HepG2 (cell line): ENCODE measurements around the gene CPXM1. TPM values are rescaled to one million over a fixed set of nuclear protein-coding genes. Genes with fewer than 3 reads are reported as not detected.

Source experiments
- AFF4 ChIP-seq: sonication (generic); formaldehyde crosslinking; IDR thresholded peaks from 2 replicates; pipeline ENCODE4 v1.4.0; 2020; ENCODE audit warnings: missing genetic modification reagents
- BATF2 ChIP-seq: sonication (generic); formaldehyde crosslinking; IDR thresholded peaks from 2 replicates; pipeline ENCODE4 v1.8.0; 2022; ENCODE audit warnings: mild to moderate bottlenecking, missing genetic modification reagents, moderate library complexity
- FOXA1 ChIP-seq, 2 experiments: fragments of 450-650 bp in 1 of 2; sonication (generic) in 1 of 2; formaldehyde crosslinking in 1 of 2; IDR thresholded peaks; 2 replicates each; pipeline versions ENCODE4 v1.4.0 to v1.6.1; 2016 to 2020; ENCODE audit warnings: missing genetic modification reagents in 1 of 2
- GABPA ChIP-seq, 2 experiments: IDR thresholded peaks; 2 replicates each; pipeline ENCODE4 v1.6.1; 2011 to 2016; ENCODE audit warnings: low read depth in 2 of 2, low read length in 1 of 2, missing biosample characterization in 1 of 2, missing genetic modification characterization in 1 of 2
- GATA4 ChIP-seq: sonication (generic); IDR thresholded peaks from 2 replicates; pipeline ENCODE4 v1.6.1; 2016; ENCODE audit warnings: antibody characterized with exemption, low read depth, borderline replicate concordance
- KDM5A ChIP-seq: fragments of 200-600 bp; sonication (generic); IDR thresholded peaks from 2 replicates; pipeline ENCODE4 v1.7.0; 2018; ENCODE audit warnings: antibody characterized with exemption, mild to moderate bottlenecking, low read length, borderline replicate concordance
- PHF8 ChIP-seq: sonication (generic); formaldehyde crosslinking; IDR thresholded peaks from 2 replicates; pipeline ENCODE4 v1.5.0; 2020; ENCODE audit warnings: missing genetic modification reagents
- RNF219 ChIP-seq: sonication (generic); formaldehyde crosslinking; IDR thresholded peaks from 2 replicates; pipeline ENCODE4 v1.5.0; 2020; ENCODE audit warnings: mild to moderate bottlenecking, missing genetic modification reagents
- SALL2 ChIP-seq: sonication (generic); formaldehyde crosslinking; IDR thresholded peaks from 2 replicates; pipeline ENCODE4 v1.8.1; 2023; ENCODE audit warnings: mild to moderate bottlenecking, missing genetic modification reagents, inconsistent platforms
- TFE3 ChIP-seq: IDR thresholded peaks from 2 replicates; pipeline ENCODE4 v1.6.1; 2016
- ZBTB3 ChIP-seq: sonication (generic); formaldehyde crosslinking; IDR thresholded peaks from 2 replicates; pipeline ENCODE4 v1.4.0; 2020; ENCODE audit warnings: low read depth, mild to moderate bottlenecking, moderate library complexity, missing genetic modification reagents, borderline replicate concordance
- ZFP62 ChIP-seq: sonication (generic); formaldehyde crosslinking; IDR thresholded peaks from 2 replicates; pipeline ENCODE4 v1.4.0; 2020; ENCODE audit warnings: missing genetic modification reagents
- ZMYM3 ChIP-seq: sonication (generic); formaldehyde crosslinking; IDR thresholded peaks from 2 replicates; pipeline ENCODE4 v1.5.1; 2020; ENCODE audit warnings: mild to moderate bottlenecking, missing genetic modification reagents
- ZNF17 ChIP-seq: sonication (generic); formaldehyde crosslinking; IDR thresholded peaks from 2 replicates; pipeline ENCODE4 v1.5.0; 2020; ENCODE audit warnings: mild to moderate bottlenecking, missing genetic modification reagents
- ZNF232 ChIP-seq: sonication (generic); formaldehyde crosslinking; IDR thresholded peaks from 2 replicates; pipeline ENCODE4 v1.4.0; 2020; ENCODE audit warnings: missing genetic modification reagents, borderline replicate concordance
- ZNF260 ChIP-seq: sonication (generic); formaldehyde crosslinking; IDR thresholded peaks from 2 replicates; pipeline ENCODE4 v1.4.0; 2020; ENCODE audit warnings: missing genetic modification reagents, low read depth, mild to moderate bottlenecking, borderline replicate concordance
- ZNF263 ChIP-seq: sonication (generic); formaldehyde crosslinking; IDR thresholded peaks from 2 replicates; pipeline ENCODE4 v1.4.0; 2020; ENCODE audit warnings: missing genetic modification reagents
- ZNF513 ChIP-seq: sonication (generic); formaldehyde crosslinking; conservative IDR thresholded peaks from 2 replicates; pipeline ENCODE4 v1.5.0; 2020; ENCODE audit warnings: missing genetic modification reagents
- ZNF556 ChIP-seq: sonication (generic); formaldehyde crosslinking; IDR thresholded peaks from 2 replicates; pipeline ENCODE4 v1.4.0; 2020; ENCODE audit warnings: mild to moderate bottlenecking, missing genetic modification reagents, borderline replicate concordance
- ZNF644 ChIP-seq: IDR thresholded peaks from 2 replicates; pipeline ENCODE4 v1.6.1; 2016; ENCODE audit warnings: low read depth
- polyA plus RNA-seq, 8 experiments: library from polyadenylated mRNA; depleted of rRNA in 3 of 8; stranded (reverse) in 7 of 8; unstranded in 1 of 8; fragments of >200 nt; fragmentation: Illumina TruSeq in 4 of 8; extraction: Trizol in 4 of 8; gene quantifications; 2 replicates each; pipeline versions ENCODE4 v1.2.1 to v1.2.3, GENCODE V29; 2011 to 2016; ENCODE audit warnings: low read depth in 4 of 8, missing spikeins in 1 of 8, mixed read lengths in 1 of 8; ENCODE audit not compliant: insufficient read depth in 1 of 8
- total RNA-seq, 5 experiments: library from RNA; depleted of rRNA; stranded (reverse); fragments of >200 nt; fragmentation: Illumina TruSeq; extraction: Trizol; gene quantifications; 2 replicates each; pipeline ENCODE4 v1.2.3, GENCODE V29; 2016; ENCODE audit warnings: low read depth in 1 of 5

The CPXM1 gene
- total and polyA plus RNA-seq, 2 of the 13 experiments (the other 11 are each of a cell fraction or from before 2014, with no cell fraction given), result 0.07 TPM; not detected in 1

- TF ChIP-seq AFF4 (CRISPR knock-in tag) (no peak), ZMYM3 (CRISPR knock-in tag) (peak; percentile 70), TFE3 (CRISPR knock-in tag) (no peak), ZNF17 (CRISPR knock-in tag) (no peak), PHF8 (CRISPR knock-in tag) (no peak; the same call in none of the 2 replicates), ZFP62 (CRISPR knock-in tag) (no peak), ZBTB3 (CRISPR knock-in tag) (no peak), SALL2 (CRISPR knock-in tag) (0 out of 2 replicates have a peak, but pooled peaks have one; percentile 38), ZNF232 (CRISPR knock-in tag) (no peak), ZNF644 (CRISPR knock-in tag) (no peak), ZNF263 (CRISPR knock-in tag) (no peak), KDM5A (no peak), GATA4 (peak; percentile 27; the same call in 1 of the 2 replicates), BATF2 (CRISPR knock-in tag) (no peak), ZNF513 (no peak), RNF219 (CRISPR knock-in tag) (no peak; the same call in 1 of the 2 replicates), FOXA1 (IDR thresholded peaks at IDR 0.05) (peak; percentile 43; the same call in 1 of the 2 replicates), FOXA1 (CRISPR knock-in tag; IDR thresholded peaks at IDR 0.05) (peak; percentile 90), GABPA (IDR thresholded peaks at IDR 0.05; ENCODE audit: low read depth, low read length) (no peak), GABPA (CRISPR knock-in tag; IDR thresholded peaks at IDR 0.05; ENCODE audit: low read depth) (no peak), ZNF556 (CRISPR knock-in tag) (no peak), ZNF260 (CRISPR knock-in tag) (no peak)
These were observed 49.0 kb downstream of the CPXM1 start (continued) for GRCh38 chr20:2751347-2751877.
